Stimulated activated CD8-positive, alpha-beta memory T cell treated with anti-CD3 and anti-CD28 coated beads, Interleukin-15, amount 100 ng/mL, for 4 hours (primary cell): ENCODE data around the gene P2RY10.
A peak's percentile ranks its signal among the peaks of the same experiment; 100 is the strongest.
"Not testable (repeated sequence)": the region's sequence is repeated elsewhere in the genome, so short reads cannot be mapped to it uniquely, and the experiment has no call there.

Experiments used
- DNase-seq, 2 donors: peaks; one replicate each; pipeline ENCODE4 v3.0.0-alpha.2; 2020; ENCODE audit warnings: low read depth in 2 of 2

The P2RY10 gene, protein sequence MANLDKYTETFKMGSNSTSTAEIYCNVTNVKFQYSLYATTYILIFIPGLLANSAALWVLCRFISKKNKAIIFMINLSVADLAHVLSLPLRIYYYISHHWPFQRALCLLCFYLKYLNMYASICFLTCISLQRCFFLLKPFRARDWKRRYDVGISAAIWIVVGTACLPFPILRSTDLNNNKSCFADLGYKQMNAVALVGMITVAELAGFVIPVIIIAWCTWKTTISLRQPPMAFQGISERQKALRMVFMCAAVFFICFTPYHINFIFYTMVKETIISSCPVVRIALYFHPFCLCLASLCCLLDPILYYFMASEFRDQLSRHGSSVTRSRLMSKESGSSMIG

DNA sequence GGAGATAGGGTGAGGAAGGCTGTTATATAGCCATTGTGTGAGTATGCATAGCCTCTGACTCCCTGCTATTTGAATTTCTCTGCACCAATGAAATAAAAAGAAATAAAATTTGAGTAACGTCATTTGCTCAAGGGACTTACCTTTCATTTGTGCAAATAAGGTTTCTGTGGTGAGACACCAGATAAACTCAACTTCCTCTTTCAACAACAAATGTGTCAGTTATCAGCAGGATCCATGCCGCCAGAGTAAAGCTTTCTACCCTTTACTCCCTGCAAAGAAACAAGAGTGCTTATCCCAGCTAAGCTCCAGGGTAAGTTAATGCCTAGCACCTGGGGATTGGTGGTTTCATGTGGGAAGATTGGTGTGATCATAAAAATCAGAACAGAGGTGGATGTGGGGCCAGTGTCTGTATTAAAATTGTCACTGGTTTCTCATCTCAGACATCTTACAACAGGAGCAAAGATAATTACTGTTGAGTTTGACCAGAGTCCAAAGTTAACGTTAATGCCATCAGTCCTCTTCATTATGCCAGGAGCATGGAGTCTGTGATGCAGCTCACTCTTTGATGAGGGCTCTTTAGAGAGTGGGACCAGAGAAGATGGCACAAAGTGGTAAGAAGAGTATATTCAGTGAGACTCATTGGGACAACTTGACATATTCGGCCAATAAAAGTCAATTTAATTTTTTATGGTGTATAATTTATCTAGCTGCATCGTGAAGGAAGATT lies at the start of gene P2RY10:
Gene P2RY10, plus strand, starts transcription at position 206 of the 727 bp plus-strand sequence. CDS start 15,130 bp downstream, outside the sequence.
- peak in 1 of 2 donors; percentile 1 for DNase-seq

DNA sequence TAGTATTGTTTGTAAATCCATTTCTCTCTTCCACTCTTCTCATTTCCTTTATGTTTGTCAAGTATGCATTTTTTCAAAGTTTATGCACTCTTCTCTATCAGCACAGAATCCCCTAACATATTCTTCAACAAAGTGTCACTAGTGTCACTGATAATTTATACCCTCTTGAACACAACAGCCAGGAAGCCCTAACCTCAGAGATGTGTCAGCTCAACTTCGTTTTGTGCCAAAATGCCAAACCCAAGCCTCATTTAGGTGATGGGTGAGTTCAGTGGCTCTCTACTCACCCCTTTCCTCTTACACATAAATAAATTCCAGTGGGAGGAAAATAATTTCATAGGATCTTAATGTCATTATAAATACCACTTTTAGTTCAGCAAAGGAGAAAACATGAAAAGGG lies 22.4 kb upstream of the P2RY10 start:
- DNase-seq = no peak

DNA sequence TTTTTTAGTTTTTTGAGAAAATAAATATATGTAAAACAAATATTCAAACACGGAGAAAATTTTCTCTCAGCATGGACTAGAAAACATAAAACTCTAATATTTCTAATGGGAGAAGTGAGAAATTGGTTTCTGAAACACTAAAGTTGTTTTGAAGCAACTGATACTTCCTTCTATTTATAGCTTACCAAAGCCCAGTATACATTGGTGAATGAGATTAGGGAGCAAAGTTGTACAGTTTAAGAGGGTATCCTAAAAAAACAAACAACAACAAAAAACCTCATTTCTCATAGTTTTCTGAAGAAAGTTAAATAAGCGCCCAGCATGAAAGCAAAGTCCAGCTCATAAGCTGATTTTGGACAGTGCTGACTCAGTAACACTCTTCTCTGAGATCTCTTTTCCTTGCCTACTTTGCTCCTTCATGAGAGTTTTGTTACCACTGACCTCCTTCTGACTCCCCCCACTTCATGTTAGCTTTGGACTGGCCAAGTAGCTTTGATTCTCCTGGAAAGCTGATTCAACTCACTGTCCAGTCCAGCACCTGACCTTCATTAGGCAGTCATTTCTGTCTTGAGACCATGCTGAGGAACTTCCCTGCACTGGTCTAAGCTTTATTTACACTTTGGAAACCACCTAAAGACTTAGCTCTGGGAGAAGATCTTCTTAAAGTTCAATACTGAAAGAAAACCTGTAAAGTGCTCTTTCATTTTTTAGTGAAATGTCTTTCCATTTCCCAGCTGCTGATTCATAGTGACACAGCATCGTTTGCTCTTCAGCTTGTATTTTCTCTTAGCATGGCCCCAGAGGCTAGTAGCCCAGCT lies 21.8 kb upstream of the P2RY10 start:
- DNase-seq = no peak

- DNase-seq = no peak
These were observed 13.4 kb upstream of the P2RY10 start for GRCh38 chrX:78931814-78932213.

- no peak for DNase-seq
These were observed 10.3 kb upstream of the P2RY10 start for GRCh38 chrX:78934866-78935265.

GRCh38 chrX:78944351-78944750 lies 840 bp upstream of the P2RY10 start:
- no peak for DNase-seq

DNA sequence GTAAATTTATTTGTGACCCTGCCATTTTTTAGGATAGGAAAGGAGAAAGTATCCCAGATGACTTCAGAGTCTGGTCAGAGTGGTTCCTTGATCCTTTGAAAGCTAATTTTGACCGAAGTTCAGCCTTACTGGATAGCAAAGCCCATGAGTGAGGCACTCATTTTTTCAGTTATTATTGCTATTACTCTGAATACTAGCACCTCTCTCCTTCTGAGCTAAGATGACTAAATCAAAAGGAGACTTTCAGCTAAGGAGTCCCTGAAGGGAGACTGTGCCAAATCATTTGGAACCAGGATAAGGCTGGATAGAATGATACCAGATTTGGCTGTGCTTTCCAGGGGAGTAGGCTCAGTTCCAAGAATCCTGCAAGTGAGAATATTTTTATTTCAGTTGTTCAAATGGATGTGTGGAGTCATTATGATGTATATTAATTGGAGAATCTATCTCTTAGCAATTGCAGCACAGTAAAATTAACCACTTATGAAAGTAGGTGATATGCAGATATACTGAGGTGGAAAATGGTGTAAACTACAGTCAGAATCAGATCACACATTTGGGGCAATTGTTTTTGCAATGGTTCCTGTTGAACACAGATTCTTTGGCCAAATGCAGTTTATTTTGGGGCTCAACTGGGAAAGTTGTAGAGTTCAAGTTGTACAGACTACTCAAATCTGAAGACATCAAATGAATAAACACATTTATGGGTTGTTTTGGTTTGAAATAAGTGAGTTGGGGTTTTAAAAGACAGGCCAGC lies 1.2 kb downstream of the P2RY10 start:
- no peak for DNase-seq

DNA sequence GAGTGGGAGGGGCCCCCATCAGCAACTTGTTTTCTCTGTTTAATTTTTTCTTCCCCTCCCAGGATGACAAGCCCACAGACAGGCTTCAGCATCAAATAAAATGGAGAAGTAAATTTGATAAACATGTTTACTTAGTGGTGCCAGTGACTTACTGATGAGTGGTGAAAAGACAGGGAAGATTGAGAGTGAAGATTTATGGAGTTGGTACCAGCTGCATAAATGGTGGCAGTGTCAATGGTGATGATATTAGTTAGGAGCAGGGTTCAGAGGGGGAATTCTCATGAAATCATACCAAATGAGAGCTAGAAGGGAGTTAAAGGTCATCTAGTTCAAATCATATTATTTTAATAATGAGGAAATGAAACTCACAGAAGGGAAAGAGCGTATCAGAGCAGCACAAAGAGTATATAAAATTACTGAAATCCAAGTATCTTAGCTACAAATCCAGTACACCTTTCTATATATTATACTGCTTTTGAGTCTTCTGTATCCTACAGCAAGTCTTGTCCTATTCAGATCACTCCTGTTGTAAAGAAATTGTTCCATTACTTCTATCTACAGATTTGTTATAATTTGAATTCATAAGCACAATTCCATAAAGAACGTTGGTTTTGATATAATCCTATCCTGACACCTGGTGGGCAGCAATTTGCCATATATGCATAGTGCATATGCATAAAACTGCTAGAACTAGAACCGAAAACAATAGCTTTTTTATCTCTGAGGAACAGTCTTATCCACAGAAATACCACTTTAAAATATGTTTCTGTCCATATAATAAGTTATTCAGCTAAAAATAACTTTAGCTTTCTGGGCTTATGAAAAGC lies 5.0 kb downstream of the P2RY10 start:
- DNase-seq = no peak

- DNase-seq = no peak
These were observed 12.0 kb downstream of the P2RY10 start for GRCh38 chrX:78957049-78957767.

DNA sequence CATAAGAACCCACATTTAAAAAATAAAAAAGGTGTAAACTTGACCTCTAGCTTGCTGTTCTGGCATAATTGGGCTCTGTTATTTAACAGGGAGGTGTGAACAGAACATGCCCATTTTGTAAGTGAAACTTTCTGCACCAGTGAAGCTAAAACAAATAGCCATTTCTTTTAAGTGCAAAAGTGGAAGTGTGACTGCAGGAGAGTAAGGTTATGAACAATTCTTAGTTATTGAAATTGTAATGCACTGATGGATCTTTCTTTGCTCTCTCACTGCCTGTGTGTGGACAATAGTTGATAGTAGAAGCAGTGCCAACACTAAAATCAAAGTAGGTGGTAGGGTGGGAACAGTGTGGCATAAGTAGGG lies 12.6 kb downstream of the P2RY10 start:
- no peak for DNase-seq

- no peak for DNase-seq
These were observed 13.4 kb downstream of the P2RY10 start for GRCh38 chrX:78958419-78959116.

DNA sequence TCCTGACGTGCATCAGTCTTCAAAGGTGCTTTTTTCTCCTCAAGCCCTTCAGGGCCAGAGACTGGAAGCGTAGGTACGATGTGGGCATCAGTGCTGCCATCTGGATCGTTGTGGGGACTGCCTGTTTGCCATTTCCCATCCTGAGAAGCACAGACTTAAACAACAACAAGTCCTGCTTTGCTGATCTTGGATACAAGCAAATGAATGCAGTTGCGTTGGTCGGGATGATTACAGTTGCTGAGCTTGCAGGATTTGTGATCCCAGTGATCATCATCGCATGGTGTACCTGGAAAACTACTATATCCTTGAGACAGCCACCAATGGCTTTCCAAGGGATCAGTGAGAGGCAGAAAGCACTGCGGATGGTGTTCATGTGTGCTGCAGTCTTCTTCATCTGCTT lies 15.7 kb downstream of the P2RY10 start:
- no peak for DNase-seq

DNA sequence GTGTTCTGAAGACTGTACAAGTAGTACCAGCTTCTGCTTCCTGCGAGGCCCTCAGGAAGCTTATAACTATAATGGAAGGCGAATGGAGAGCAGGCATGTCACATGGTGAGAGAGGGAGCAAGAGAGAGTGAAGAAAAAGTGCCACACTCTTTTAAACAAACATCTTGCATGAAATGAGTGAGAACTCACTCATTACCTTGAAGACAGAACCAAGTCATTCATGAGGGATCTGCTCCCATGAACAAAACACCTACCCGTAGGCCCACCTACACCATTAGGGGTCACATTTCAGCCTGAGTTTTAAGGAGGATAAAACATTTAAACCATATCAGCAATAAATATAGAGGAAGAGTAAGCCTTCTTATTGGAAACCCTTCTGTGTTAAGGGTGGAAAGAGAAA lies 19.4 kb downstream of the P2RY10 start:
- no peak for DNase-seq

DNA sequence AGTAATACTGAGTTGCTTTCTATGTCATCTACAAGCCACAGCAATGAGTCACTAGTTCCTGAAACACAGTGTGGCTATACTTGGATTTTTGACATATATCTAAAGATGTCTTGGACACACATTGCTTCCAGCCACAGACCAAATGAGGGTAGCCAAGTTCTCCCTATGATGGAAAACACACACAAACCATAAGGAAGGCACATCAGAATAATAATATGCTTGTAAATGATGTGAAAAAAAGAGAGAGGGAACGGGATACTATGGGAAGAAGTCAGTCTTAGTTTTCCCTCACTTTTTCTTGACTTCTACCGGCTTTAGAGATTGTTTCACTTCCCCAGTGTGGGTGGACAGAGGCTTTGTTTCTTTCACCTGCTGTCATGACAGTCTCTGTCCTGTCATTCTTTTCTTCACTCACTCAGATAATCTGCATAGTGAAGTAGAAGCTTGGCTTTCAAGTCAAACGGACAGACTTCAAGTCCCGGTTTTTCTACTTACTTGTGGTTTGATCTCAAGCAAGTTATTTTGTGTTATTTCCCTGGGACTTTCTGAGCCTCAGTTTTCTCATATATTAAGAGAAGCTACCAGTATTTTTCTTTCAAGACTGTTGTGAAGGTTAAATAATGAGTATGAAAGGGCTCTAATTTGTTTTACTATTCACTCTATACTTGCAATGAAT lies 34.7 kb downstream of the P2RY10 start:
- no peak for DNase-seq

DNA sequence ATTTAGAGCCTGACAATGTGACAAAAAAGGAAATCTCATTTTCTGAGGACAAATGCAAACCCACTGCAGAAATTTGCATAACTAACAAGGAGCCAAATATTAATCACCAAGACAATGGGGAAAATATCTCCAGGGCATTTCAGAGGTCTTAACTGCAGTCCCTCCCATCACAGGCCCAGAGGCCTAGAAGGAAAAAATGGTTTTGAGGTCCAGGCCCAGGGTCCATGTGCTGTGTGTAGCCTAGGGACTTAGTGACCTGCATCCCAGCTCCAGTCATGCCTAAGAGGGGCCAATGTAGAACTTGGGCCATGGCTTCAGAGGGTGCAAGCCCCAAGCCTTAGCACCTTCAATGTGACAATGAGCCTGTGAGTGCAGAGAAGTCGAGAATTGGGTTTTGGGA lies 44.2 kb downstream of the P2RY10 start:
- no peak for DNase-seq

- DNase-seq = no peak
These were observed 52.8 kb downstream of the P2RY10 start for GRCh38 chrX:78997870-78998558.

DNA sequence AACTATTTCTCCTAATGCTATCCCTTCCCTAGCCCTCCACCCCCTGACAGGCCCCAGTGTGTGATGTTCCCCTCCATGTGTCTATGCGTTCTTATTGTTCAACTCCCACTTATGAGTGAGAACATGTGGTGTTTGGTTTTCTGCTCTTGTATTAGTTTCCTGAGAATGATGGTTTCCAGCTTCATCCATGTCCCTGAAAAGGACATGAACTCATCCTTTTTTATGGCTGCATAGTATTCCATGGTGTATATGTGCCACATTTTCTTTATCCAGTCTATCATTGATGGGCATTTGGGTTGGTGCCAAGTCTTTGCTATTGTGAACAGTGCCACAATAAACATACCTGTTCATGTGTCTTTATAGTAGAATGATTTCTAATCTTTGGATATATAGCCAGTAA lies 62.3 kb downstream of the P2RY10 start:
- DNase-seq = not testable (repeated sequence)
